HG02571 (cell line): ENCODE measurements around the gene PRPS2.
A peak's percentile ranks its signal among the peaks of the same experiment; 100 is the strongest.

Source experiments
- ATAC-seq: cut with Tn5 transposase; IDR thresholded peaks from one replicate; pipeline ENCODE4 v1.9.1; 2021; ENCODE audit warnings: mild to moderate bottlenecking, moderate library complexity; ENCODE audit not compliant: unreplicated experiment

The PRPS2 gene

DNA sequence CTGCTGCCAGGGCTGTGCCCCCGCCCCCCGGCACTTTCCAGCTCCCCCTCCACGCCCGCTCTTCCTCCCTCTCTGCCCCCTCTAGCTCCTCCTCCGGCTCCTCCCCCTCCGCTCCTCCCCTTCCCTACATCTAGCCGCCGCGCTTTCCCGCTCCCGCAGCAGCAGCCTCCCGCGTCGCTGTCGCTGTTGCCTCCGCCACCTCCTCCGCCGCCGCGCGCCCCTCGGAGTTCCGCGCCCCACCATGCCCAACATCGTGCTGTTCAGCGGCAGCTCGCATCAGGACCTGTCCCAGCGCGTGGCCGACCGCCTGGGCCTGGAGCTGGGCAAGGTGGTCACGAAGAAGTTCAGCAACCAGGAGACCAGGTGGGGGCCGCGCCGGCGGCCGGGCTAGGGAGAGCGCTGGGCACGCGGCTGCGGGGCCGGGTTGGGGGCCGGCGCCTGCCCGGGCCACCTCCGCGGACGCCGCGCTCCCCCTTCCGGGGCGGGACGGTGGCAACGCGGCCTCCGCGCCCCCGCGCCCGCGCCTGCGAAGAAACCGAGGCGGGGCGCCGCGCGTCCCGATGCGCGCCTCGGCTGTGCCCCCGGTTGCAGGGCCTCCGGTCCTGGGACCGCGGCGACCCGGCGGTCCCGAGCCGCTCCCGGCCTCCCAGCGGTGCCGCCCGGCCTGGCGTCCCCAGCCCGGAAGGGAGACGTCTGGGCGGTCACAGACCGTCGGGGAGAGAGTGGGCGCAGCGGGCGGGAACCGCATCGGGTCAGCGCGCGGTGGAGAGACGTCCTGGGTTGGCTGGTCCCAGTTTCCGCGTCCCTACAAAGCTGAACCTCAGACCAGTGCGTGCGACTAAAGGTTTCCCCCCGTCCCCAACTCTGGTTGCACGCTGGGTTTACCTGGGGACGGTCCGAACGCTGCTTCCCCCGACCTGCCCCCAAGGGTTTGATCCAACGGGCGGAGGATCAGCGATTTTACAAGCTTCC is at the start of gene PRPS2:
Gene PRPS2, plus strand, starts transcription at position 156 of the 972 bp plus-strand sequence. Its CDS starts 86 bp downstream, at position 242.
- ATAC-seq, result peak; percentile 69

- ATAC-seq, result no peak
These were observed 49.8 kb upstream of the PRPS2 start for GRCh38 chrX:12741416-12741815.

GRCh38 chrX:12747433-12747832 is 43.8 kb upstream of the PRPS2 start:
- no peak for ATAC-seq

GRCh38 chrX:12751887-12752286 is 39.3 kb upstream of the PRPS2 start:
- no peak for ATAC-seq

GRCh38 chrX:12753366-12753765 is 37.8 kb upstream of the PRPS2 start:
- ATAC-seq, result no peak

DNA sequence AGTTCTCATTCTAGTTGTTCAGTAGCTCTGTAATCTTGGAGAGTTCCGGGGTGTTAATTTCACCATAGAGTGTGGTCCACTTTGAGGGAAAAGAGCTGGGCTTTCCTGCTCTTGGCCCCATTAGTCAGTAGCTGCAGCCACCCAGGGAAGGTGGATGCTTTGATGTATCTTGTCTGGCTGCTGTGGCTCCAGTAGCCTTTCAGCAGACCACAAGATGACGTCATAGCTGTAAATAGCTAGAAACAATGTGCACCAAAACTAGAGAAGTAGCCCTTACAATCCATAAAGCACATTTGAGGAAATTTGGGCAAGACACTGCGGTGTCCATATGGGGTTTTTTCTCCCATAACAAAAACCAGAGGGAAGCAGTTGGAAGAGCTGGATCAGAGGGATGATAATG is 32.9 kb upstream of the PRPS2 start:
- ATAC-seq, result no peak

GRCh38 chrX:12767856-12768255 is 23.4 kb upstream of the PRPS2 start:
- no peak for ATAC-seq

GRCh38 chrX:12768491-12768890 is 22.7 kb upstream of the PRPS2 start:
- no peak for ATAC-seq

GRCh38 chrX:12770440-12770839 is 20.8 kb upstream of the PRPS2 start:
- ATAC-seq, result no peak

DNA sequence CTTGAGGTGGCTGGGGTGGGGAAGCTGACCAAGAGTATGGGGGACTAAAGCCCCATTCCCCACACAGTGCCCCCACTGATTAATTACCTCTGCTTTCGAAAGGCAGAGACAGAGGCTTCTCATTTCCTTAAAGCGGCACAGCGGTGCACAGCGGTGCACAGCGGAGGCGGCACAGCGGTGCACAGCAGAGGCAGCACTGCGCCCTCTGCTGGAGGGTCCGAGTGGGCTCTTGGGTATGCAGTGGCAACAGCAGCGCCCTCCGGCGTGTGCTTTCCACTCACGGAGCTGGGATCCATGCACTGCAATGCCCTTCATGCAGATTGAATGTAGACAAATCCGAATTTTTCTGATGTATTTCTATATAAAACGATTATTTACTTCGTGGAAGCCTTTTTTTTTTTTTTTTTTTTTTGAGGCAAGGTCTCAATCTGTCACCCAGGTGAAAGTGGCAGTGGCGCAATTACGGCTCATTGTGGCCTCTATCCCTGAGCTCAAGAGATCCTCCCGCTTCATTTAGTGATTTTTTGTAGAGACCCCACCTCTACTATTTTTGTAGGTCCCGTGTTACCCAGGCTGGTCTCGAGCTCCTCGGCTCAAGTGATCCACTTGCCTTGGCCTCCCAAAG is 19.7 kb upstream of the PRPS2 start:
- ATAC-seq, result peak; percentile 95

DNA sequence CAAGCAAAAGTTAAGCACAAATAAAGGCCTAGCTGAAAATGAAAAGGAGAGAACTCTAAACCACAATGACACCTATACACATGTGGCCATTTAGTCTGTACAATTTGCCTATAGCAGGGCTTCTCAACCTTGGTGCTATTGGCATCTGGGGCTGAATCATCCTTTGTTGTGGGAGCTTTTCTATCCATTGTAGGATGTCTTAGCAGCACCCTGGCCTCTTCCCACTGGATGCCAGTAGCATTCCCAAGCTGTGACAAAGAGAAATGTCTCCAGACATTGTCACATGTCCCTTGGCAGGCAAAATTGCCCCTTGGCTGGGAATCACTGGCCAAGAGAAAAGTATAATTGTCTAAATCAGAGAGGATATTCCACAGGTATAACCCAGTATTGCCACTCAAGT is 13.5 kb upstream of the PRPS2 start:
- no peak for ATAC-seq

DNA sequence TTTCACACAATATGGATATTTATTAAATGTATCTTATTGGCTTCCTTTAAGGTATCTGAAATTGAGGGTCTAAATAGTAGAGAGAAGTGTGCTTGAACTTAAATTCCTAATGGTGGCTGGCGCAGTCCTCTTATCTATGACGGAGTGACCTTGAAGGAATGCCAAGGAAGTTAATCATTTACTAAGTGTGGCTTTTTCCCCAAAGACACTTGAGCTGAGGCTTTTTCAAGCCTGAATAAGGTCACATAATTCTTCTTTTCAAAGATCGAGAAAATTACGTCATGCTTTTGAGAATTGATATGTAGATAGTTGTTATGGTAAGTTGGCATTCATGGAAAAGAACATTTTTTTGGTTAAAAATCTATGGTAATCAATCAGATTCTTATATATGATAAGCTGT is 11.7 kb upstream of the PRPS2 start:
- ATAC-seq, result no peak

GRCh38 chrX:12788645-12789044 is 2.6 kb upstream of the PRPS2 start:
- no peak for ATAC-seq

GRCh38 chrX:12789976-12790375 is 1.2 kb upstream of the PRPS2 start:
- ATAC-seq, result no peak

DNA sequence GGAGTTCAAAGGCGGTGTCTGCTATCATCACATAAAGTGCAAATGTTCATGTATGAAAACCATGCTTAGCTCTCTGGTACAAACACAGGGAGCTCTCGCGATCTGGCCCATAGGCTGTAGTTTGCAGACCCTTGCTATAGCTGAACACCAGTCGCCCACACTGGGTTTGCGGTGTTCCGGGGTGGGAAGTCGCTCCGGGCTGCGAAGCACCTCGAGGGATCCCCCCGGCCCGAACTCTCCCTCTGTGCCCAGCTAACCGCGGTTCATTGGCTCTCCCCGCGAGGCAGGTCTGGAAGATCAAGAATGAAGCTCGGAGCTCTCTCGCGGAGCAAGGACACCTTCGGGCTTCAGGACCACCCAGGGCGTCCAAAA is 341 bp upstream of the PRPS2 start:
- peak; percentile 26 for ATAC-seq

- ATAC-seq, result no peak
These were observed 1.5 kb downstream of the PRPS2 start for GRCh38 chrX:12792711-12793110.

GRCh38 chrX:12794654-12795053 is 3.4 kb downstream of the PRPS2 start:
- ATAC-seq, result no peak

DNA sequence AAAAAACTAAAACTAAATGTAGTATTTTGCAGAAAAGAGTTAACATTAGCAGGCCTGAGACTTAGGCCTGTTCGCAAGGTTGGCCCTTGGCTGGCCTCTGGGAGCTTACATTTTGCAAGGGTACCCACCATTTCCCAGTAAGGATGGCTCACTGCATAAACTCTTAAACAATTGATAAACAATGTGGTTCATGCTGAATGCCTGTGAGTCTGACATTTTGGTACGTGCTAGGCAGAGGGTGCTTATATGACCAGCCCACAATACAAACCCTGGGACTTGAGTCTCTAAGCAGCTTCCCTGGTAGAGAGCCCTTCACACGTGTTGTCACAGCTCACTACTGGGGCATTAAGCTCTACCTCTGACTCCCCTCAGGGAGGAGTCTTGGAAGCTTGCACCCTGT is 7.4 kb downstream of the PRPS2 start:
- ATAC-seq, result no peak

- ATAC-seq, result no peak
These were observed 7.9 kb downstream of the PRPS2 start for GRCh38 chrX:12799118-12799517.

DNA sequence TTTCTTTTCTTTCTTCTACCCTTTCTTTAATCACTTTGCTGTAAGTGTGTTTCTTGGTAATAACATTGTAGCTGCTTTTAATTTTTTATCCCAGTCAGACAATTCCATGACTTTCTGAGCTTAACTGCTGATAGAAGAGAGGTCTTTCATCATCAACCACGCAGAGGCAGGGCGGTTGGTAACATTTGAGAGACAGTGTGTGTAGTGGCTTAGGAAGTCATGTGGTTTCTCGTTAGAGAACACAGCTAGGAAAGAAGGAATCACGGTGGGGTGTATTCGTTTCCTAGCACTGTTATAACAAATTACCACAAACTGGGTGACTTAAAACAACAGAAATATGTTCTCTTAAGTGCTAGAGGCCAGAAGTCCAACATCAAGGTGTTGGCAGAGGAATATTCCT is 11.5 kb downstream of the PRPS2 start:
- ATAC-seq, result no peak

- no peak for ATAC-seq
These were observed 13.4 kb downstream of the PRPS2 start for GRCh38 chrX:12804655-12805054.

GRCh38 chrX:12805333-12805732 is 14.1 kb downstream of the PRPS2 start:
- ATAC-seq, result no peak
